Measurements from ENCODE around the gene PSMD9. TPM values are rescaled to one million over a fixed set of nuclear protein-coding genes. Genes with fewer than 3 reads are reported as not detected.

The PSMD9 gene
- total RNA-seq, 4 donors from 2014 or later: 31.1 to 92.7 (median 61.1) TPM

GRCh38 chr12:121932914-121933521 lies 44.4 kb downstream of the PSMD9 start:
- TF ChIP-seq, protein P1, sequence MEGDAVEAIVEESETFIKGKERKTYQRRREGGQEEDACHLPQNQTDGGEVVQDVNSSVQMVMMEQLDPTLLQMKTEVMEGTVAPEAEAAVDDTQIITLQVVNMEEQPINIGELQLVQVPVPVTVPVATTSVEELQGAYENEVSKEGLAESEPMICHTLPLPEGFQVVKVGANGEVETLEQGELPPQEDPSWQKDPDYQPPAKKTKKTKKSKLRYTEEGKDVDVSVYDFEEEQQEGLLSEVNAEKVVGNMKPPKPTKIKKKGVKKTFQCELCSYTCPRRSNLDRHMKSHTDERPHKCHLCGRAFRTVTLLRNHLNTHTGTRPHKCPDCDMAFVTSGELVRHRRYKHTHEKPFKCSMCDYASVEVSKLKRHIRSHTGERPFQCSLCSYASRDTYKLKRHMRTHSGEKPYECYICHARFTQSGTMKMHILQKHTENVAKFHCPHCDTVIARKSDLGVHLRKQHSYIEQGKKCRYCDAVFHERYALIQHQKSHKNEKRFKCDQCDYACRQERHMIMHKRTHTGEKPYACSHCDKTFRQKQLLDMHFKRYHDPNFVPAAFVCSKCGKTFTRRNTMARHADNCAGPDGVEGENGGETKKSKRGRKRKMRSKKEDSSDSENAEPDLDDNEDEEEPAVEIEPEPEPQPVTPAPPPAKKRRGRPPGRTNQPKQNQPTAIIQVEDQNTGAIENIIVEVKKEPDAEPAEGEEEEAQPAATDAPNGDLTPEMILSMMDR (IDR thresholded peaks at IDR 0.05; ENCODE audit: low read depth): no peak

- TF ChIP-seq, protein P1 (IDR thresholded peaks at IDR 0.05; ENCODE audit: low read depth): no peak
These were observed 45.1 kb downstream of the PSMD9 start for GRCh38 chr12:121933522-121934308.

GRCh38 chr12:121934309-121934664 lies 45.7 kb downstream of the PSMD9 start:
- TF ChIP-seq, protein P1 (IDR thresholded peaks at IDR 0.05; ENCODE audit: low read depth): no peak

- TF ChIP-seq, protein P1 (IDR thresholded peaks at IDR 0.05; ENCODE audit: low read depth): no peak
These were observed 49.1 kb downstream of the PSMD9 start for GRCh38 chr12:121937654-121938053.

GRCh38 chr12:121939186-121939585 lies 50.6 kb downstream of the PSMD9 start:
- TF ChIP-seq, protein P1 (IDR thresholded peaks at IDR 0.05; ENCODE audit: low read depth): no peak

- TF ChIP-seq, protein P1 (IDR thresholded peaks at IDR 0.05; ENCODE audit: low read depth): no peak
These were observed 51.6 kb downstream of the PSMD9 start for GRCh38 chr12:121939992-121940766.
